GM12878 (cell line): ENCODE results near the gene FSTL1. TPM values are rescaled to one million over a fixed set of nuclear protein-coding genes. Genes with fewer than 3 reads are reported as not detected.

Experiments used
- ATAC-seq: fragments of 200-7000 bp; cut with Tn5 transposase; 3 replicates; pipeline ENCODE4 v1.9.1; 2020; ENCODE audit warnings: mild to moderate bottlenecking, moderate library complexity
- BruUV-seq: library from RNA; stranded (reverse); fragments of 400-500 nt; replicated peaks from 2 replicates; lab custom pipeline; 2021; lab: Mats Ljungman, UMichigan
- CTCF ChIA-PET: fragments of 300-600 bp; sonication (Branson Sonifier 250); formaldehyde crosslinking; extraction: SDS; loops from one replicate; lab custom pipeline; 2021; ENCODE audit warnings: inconsistent platforms; lab: Yijun Ruan, JAX
- POLR2A ChIA-PET: fragments of 350-600 bp; formaldehyde crosslinking; extraction: SDS; loops from one replicate; lab custom pipeline; 2021; ENCODE audit warnings: inconsistent platforms; lab: Charles Lee
- RAD21 ChIA-PET: fragments of 300-600 bp; sonication (Branson Sonifier 250); formaldehyde crosslinking; loops from one replicate; lab custom pipeline; 2023; ENCODE audit warnings: antibody characterized with exemption; ENCODE audit not compliant: unreplicated experiment; lab: Charles Lee
- SMC1A ChIA-PET: fragments of 300-600 bp; sonication (Branson Sonifier 250); formaldehyde crosslinking; loops from one replicate; lab custom pipeline; 2023; ENCODE audit not compliant: unreplicated experiment, uncharacterized antibody; lab: Charles Lee
- DNase-seq: peaks from one replicate; pipeline ENCODE4 v3.0.0-alpha.2; 2011; ENCODE audit warnings: low read depth, low spot score
- FAIRE-seq: peaks from 3 replicates; lab custom pipeline; 2011; peaks lifted over from hg19 to GRCh38; lab: Jason Lieb, UNC
- H2AFZ ChIP-seq: 2 replicates; pipeline ENCODE4 v1.6.0; 2011; ENCODE audit warnings: low read depth, low read length, control low read depth; ENCODE audit not compliant: control insufficient read depth
- H3K27ac ChIP-seq: 2 replicates; pipeline ENCODE4 v1.5.1; 2011; ENCODE audit warnings: control low read depth; ENCODE audit not compliant: control insufficient read depth, insufficient read depth
- H3K27me3 ChIP-seq, 2 experiments: replicated peaks in 1 of 2; 2 replicates each; pipeline versions ENCODE4 v1.6.0 to v1.6.1; 2011; ENCODE audit warnings: low read length in 1 of 2; ENCODE audit not compliant: control insufficient read depth in 2 of 2, insufficient read depth in 2 of 2
- H3K36me3 ChIP-seq, 2 experiments: 2 replicates each; pipeline ENCODE4 v1.5.1; 2011; ENCODE audit warnings: low read length in 1 of 2; ENCODE audit not compliant: control insufficient read depth in 2 of 2, insufficient read depth in 2 of 2
- H3K4me1 ChIP-seq: 2 replicates; pipeline ENCODE4 v1.6.1; 2011; ENCODE audit warnings: mild to moderate bottlenecking, low read length, moderate library complexity, mixed read lengths; ENCODE audit not compliant: control insufficient read depth, insufficient read depth
- H3K4me2 ChIP-seq: 2 replicates; pipeline ENCODE4 v1.6.0; 2011; ENCODE audit warnings: control low read depth; ENCODE audit not compliant: control insufficient read depth, insufficient read depth
- H3K4me3 ChIP-seq: fragments of 200-600 bp; sonication (generic); 2 replicates; pipeline ENCODE4 v1.5.1; 2016
- H3K79me2 ChIP-seq: 2 replicates; pipeline ENCODE4 v1.6.0; 2011; ENCODE audit warnings: low read length; ENCODE audit not compliant: control insufficient read depth, insufficient read depth
- H3K9ac ChIP-seq: 2 replicates; pipeline ENCODE4 v1.8.0; 2011; ENCODE audit warnings: low read length, control low read depth, mixed read lengths; ENCODE audit not compliant: control insufficient read depth, insufficient read depth
- H3K9me3 ChIP-seq: replicated peaks from 3 replicates; pipeline ENCODE4 v1.5.1; 2011; ENCODE audit warnings: mild to moderate bottlenecking, low read length; ENCODE audit not compliant: control insufficient read depth, insufficient read depth
- H4K20me1 ChIP-seq: 2 replicates; pipeline ENCODE4 v1.6.0; 2011; ENCODE audit not compliant: control insufficient read depth, insufficient read depth
- ASH2L ChIP-seq: fragments of 300-600, 200-600 bp; sonication (generic); IDR thresholded peaks from 2 replicates; pipeline ENCODE4 v1.6.1; 2017; ENCODE audit warnings: low read depth, mild to moderate bottlenecking, borderline replicate concordance
- CBX5 ChIP-seq: sonication (generic); IDR thresholded peaks from 2 replicates; pipeline ENCODE4 v1.6.1; 2016; ENCODE audit warnings: low read depth, moderate library complexity, mild to moderate bottlenecking, inconsistent platforms
- EZH2 ChIP-seq: IDR thresholded peaks from 2 replicates; pipeline ENCODE4 v1.6.1; 2012; ENCODE audit warnings: low read depth, mild to moderate bottlenecking, control low read depth, inconsistent platforms, low read length, borderline replicate concordance; ENCODE audit not compliant: control insufficient read depth
- KLF5 ChIP-seq: fragments of 450-650 bp; IDR thresholded peaks from 2 replicates; pipeline ENCODE4 v1.6.1; 2014; ENCODE audit warnings: mild to moderate bottlenecking; ENCODE audit not compliant: partially characterized antibody
- POLR2AphosphoS2 ChIP-seq: IDR thresholded peaks from 2 replicates; pipeline ENCODE4 v1.6.1; 2011; ENCODE audit warnings: low read depth, mild to moderate bottlenecking, low read length, improper control_type of control experiment, moderate library complexity
- SIN3A ChIP-seq: IDR thresholded peaks from 2 replicates; pipeline ENCODE4 v1.6.1; 2012; ENCODE audit warnings: low read depth, low read length, improper control_type of control experiment
- SREBF2 ChIP-seq: IDR thresholded peaks from 2 replicates; pipeline ENCODE4 v1.6.1; 2012; ENCODE audit warnings: mild to moderate bottlenecking, low read length
- TARDBP ChIP-seq: IDR thresholded peaks from 2 replicates; pipeline ENCODE4 v1.6.1; 2016; ENCODE audit warnings: borderline replicate concordance
- ZNF274 ChIP-seq: IDR thresholded peaks from one replicate; pipeline ENCODE4 v1.8.0; 2011; ENCODE audit not compliant: insufficient read length, insufficient read depth
- WGBS: methylation state at CpG from one replicate; pipeline ENCODE4 v1.1.6; 2016; ENCODE audit warnings: low lambda C conversion rate; ENCODE audit not compliant: insufficient replicate concordance, insufficient coverage; ENCODE audit errors: missing lambda C conversion rate; 5-methylcytosine and 5-hydroxymethylcytosine counted together
- in situ Hi-C: fragments of 300-500 bp; cut with MboI; formaldehyde crosslinking; loops from 9 replicates; pipeline ENCODE4 v1.14.3; 2018; ENCODE audit warnings: mixed read lengths
- intact Hi-C: fragments of 100-400 bp; cut with micrococcal nuclease; formaldehyde crosslinking; loops from one replicate; pipeline ENCODE4 v1.14.2; 2022; ENCODE audit not compliant: unreplicated experiment
- polyA plus RNA-seq, 11 experiments: library from polyadenylated mRNA; depleted of rRNA in 4 of 11; unstranded in 6 of 11; stranded (reverse) in 5 of 11; fragments of >200 nt; fragmentation: Nextera tagmentation in 4 of 11; fragmentation: Illumina TruSeq in 1 of 11; extraction: Ambion mirVana in 4 of 11; extraction: Trizol in 1 of 11; gene quantifications; 1 replicate in 1 of 11; 2 replicates in 10 of 11; pipeline versions ENCODE4 v1.2.1 to v1.2.3, GENCODE V29; 2011 to 2016; ENCODE audit warnings: inconsistent platforms in 2 of 11, missing spikeins in 2 of 11, low read depth in 1 of 11
- total RNA-seq, 4 experiments: library from RNA; depleted of rRNA in 3 of 4; stranded (reverse); fragments of >200 nt in 3 of 4; fragmentation: Illumina TruSeq in 1 of 4; extraction: Trizol in 1 of 4; gene quantifications; 2 replicates each; pipeline versions ENCODE4 v1.2.1 to v1.2.3, GENCODE V29; 2013 to 2021
- TF ChIP-seq, protein P1 (sequence below): fragments of 450-650 bp; formaldehyde crosslinking; IDR thresholded peaks from 2 replicates; pipeline ENCODE4 v1.5.0; 2022; ENCODE audit warnings: mild to moderate bottlenecking, missing genetic modification characterization

The FSTL1 gene
- total and polyA plus RNA-seq, 10 of the 15 experiments (the other 5 are each of a cell fraction or from before 2014, with no cell fraction given) = 0.06 to 1.7 (median 0.32) TPM; not detected in 4

DNA sequence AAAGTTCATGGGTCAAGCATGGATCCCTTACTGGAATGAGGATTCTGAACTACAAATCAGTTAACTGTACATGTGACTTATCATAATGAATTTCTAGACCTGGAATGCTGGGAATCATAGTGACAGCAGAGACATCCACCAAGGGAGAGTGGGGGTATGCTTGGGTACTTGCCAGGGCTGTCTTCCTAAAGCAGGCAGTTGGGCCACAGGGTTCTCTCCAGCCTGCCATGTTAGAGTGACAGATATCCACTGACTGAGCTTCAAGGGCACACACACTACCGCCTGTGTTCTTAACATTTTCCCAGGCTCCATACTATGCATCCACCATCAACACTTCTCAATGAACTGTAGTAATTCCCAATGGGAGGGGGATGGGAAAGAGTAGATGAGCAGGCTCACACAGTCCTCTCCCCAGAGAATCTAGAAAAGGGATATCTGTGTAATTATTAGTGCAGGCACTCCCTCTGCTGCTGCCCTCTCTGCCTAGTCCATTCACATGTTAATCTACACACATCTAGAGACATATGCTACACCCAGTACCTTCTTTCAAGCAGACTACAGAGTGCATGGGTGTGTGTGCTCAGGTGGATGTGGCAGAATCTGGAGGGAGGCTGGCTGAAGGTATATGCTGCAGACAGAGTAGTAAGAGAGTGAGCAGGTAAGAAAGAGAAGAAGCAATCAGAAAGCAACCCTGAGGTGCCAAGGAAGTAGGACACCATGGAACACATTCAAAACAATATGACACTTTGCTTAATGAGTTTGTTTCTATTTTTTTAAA is 3.7 kb downstream of the FSTL1 start:
- Histone ChIP-seq H2AFZ (no peak overlapping the region), H3K4me3 (no peak overlapping the region), H3K27ac (no peak overlapping the region), H3K36me3 (no peaks in the 10 kb centered on the region), H3K9ac (no peak overlapping the region), H3K27me3 (peaks cover 9 to 17% of the 10 kb centered on the region in 2 experiments), H3K4me1 (no peaks in the 10 kb centered on the region), H3K9me3 (no peaks in the 10 kb centered on the region), H3K79me2 (no peaks in the 10 kb centered on the region), H4K20me1 (no peaks in the 10 kb centered on the region), H3K4me2 (no peak overlapping the region)
- BruUV-seq = no TSS peak
- POLR2A ChIA-PET = no interaction called here
- no peak for FAIRE-seq
- 83% methylated on average over 1 of the region's 1 CpG for WGBS
- SMC1A ChIA-PET = interaction anchor here (1.4 kb wide), 1 partner anchor 11 kb away, joined by 3 read pairs; no protein-coding TSS in a partner anchor
- TF ChIP-seq POLR2AphosphoS2 = no peak
- TF ChIP-seq ZNF274 = no peak
- no peak for TF ChIP-seq KLF5
- no peak for TF ChIP-seq ASH2L
- TF ChIP-seq CBX5 = no peak
- no peak for TF ChIP-seq SREBF2
- TF ChIP-seq TARDBP = no peak
- TF ChIP-seq, protein P1, sequence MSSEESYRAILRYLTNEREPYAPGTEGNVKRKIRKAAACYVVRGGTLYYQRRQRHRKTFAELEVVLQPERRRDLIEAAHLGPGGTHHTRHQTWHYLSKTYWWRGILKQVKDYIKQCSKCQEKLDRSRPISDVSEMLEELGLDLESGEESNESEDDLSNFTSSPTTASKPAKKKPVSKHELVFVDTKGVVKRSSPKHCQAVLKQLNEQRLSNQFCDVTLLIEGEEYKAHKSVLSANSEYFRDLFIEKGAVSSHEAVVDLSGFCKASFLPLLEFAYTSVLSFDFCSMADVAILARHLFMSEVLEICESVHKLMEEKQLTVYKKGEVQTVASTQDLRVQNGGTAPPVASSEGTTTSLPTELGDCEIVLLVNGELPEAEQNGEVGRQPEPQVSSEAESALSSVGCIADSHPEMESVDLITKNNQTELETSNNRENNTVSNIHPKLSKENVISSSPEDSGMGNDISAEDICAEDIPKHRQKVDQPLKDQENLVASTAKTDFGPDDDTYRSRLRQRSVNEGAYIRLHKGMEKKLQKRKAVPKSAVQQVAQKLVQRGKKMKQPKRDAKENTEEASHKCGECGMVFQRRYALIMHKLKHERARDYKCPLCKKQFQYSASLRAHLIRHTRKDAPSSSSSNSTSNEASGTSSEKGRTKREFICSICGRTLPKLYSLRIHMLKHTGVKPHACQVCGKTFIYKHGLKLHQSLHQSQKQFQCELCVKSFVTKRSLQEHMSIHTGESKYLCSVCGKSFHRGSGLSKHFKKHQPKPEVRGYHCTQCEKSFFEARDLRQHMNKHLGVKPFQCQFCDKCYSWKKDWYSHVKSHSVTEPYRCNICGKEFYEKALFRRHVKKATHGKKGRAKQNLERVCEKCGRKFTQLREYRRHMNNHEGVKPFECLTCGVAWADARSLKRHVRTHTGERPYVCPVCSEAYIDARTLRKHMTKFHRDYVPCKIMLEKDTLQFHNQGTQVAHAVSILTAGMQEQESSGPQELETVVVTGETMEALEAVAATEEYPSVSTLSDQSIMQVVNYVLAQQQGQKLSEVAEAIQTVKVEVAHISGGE (CRISPR knock-in tag) = no peak
- no peak for TF ChIP-seq EZH2
- TF ChIP-seq SIN3A = no peak
- RAD21 ChIA-PET = no interaction called here
- DNase-seq = no peak
- CTCF ChIA-PET = interaction anchor here (1.2 kb wide), 1 partner anchor 29 kb away, joined by 3 read pairs; no protein-coding TSS in a partner anchor
- intact Hi-C loops = no loop called here
- no peak for ATAC-seq
- in situ Hi-C loops = no loop called here
